Testis (tissue), 3 donors: Measurements from ENCODE around the gene GEMIN2. TPM values are rescaled to one million over a fixed set of nuclear protein-coding genes. Genes with fewer than 3 reads are reported as not detected.

ENCODE experiments used
- DNase-seq: peaks from one replicate; pipeline ENCODE4 v3.0.0-alpha.2; 2019
- H3K27ac ChIP-seq, 2 donors: fragments of 200-600 bp; sonication (generic); one replicate each; pipeline ENCODE4 v1.5.1; 2019
- H3K27me3 ChIP-seq: fragments of 200-600 bp; sonication (generic); one replicate; pipeline ENCODE4 v1.5.1; 2019
- H3K36me3 ChIP-seq: fragments of 200-600 bp; sonication (generic); one replicate; pipeline ENCODE4 v1.5.1; 2017; ENCODE audit warnings: low read depth; ENCODE audit errors: missing control alignments
- H3K4me1 ChIP-seq: fragments of 200-600 bp; sonication (generic); one replicate; pipeline ENCODE4 v1.5.1; 2019
- H3K4me3 ChIP-seq, 2 donors: fragments of 200-600 bp; sonication (generic); one replicate each; pipeline ENCODE4 v1.5.1; 2017 to 2019
- H3K9me3 ChIP-seq: fragments of 200-600 bp; sonication (generic); one replicate; pipeline ENCODE4 v1.5.1; 2017
- POLR2A ChIP-seq: fragments of 450-650 bp; IDR thresholded peaks from one replicate; pipeline ENCODE4 v1.6.1; 2017; ENCODE audit warnings: antibody characterized with exemption, mild to moderate bottlenecking, moderate library complexity
- WGBS, 2 donors: methylation state at CpG; one replicate each; pipeline ENCODE4 v1.1.5; 2018; 5-methylcytosine and 5-hydroxymethylcytosine counted together
- intact Hi-C: fragments of 100-400 bp; cut with DNase I; formaldehyde crosslinking; loops from one replicate; pipeline ENCODE4 v1.15.1; 2023; ENCODE audit warnings: low total_unique reads
- polyA plus RNA-seq: library from polyadenylated mRNA; stranded (reverse); fragments of 350-450 nt; fragmentation: Illumina TruSeq; extraction: RNeasy Lipid Tissue Mini Kit (QIAGEN cat#74804); gene quantifications from one replicate; pipeline ENCODE4 v1.2.3, GENCODE V29; 2014; ENCODE audit warnings: low read depth, low replicate concordance; ENCODE audit not compliant: insufficient read depth
- total RNA-seq, 2 donors: library from RNA; depleted of rRNA; stranded (reverse); fragments of >200 nt; gene quantifications; one replicate each; pipeline ENCODE4 v1.2.3, GENCODE V29; 2016
- TF ChIP-seq, protein P1 (sequence below), 3 experiments: fragments of 450-650 bp in 2 of 3; fragments of 200-600 bp in 1 of 3; sonication (generic) in 1 of 3; IDR thresholded peaks; one replicate each; pipeline ENCODE4 v1.5.1; 2016 to 2019; ENCODE audit warnings: antibody characterized with exemption in 3 of 3, mild to moderate bottlenecking in 2 of 3, moderate library complexity in 1 of 3

GEMIN2 gene
- total and polyA plus RNA-seq, 3 donors from 2014 or later: 23.1 to 36.7 (median 28.4) TPM

DNA sequence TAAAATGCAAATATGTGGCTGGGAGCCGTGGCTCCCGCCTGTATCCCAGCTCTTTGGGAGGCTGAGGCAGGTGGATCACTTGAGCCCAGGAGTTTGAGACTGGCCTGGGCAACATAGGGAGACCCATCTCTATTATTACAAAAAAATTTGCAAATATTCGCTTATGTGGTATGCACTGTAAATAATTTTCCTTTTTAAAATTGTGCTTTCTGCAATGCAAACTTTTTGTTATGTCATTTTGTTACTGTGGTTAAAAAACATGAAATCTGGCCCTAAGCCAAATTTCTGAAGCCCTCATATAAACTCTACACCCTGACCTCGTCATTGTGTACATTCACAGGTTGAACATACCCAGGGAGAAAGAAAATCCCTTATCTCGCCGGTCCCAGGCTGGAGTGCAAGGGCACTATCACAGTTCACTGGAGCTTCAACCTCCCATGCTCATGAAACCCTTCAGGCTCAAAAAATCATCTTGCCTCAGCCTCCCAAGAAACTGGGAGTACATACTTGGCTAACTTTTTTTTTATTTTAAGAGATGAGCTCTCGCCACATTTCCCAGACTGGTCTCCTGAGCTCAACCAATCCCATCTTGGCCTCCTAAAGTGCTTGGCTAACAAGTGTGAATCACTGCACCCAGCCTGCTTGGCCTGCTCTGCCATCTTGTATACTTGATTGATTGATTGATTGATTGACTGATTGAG lies 31.3 kb downstream of the GEMIN2 start:
- 80 to 82% methylated on average over 7 of the region's 7 CpGs for WGBS, 2 donors
- Histone ChIP-seq H3K27ac (no peak overlapping the region), H3K4me3 (no peak overlapping the region), H3K36me3 (no peaks in the 10 kb centered on the region), H3K27me3 (no peaks in the 10 kb centered on the region), H3K9me3 (no peaks in the 10 kb centered on the region), H3K4me1 (no peaks in the 10 kb centered on the region)
- intact Hi-C loops: no loop called here
- DNase-seq: no peak
- TF ChIP-seq, protein P1, sequence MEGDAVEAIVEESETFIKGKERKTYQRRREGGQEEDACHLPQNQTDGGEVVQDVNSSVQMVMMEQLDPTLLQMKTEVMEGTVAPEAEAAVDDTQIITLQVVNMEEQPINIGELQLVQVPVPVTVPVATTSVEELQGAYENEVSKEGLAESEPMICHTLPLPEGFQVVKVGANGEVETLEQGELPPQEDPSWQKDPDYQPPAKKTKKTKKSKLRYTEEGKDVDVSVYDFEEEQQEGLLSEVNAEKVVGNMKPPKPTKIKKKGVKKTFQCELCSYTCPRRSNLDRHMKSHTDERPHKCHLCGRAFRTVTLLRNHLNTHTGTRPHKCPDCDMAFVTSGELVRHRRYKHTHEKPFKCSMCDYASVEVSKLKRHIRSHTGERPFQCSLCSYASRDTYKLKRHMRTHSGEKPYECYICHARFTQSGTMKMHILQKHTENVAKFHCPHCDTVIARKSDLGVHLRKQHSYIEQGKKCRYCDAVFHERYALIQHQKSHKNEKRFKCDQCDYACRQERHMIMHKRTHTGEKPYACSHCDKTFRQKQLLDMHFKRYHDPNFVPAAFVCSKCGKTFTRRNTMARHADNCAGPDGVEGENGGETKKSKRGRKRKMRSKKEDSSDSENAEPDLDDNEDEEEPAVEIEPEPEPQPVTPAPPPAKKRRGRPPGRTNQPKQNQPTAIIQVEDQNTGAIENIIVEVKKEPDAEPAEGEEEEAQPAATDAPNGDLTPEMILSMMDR (IDR thresholded peaks at IDR 0.05): no peak
- no peak for TF ChIP-seq POLR2A

DNA sequence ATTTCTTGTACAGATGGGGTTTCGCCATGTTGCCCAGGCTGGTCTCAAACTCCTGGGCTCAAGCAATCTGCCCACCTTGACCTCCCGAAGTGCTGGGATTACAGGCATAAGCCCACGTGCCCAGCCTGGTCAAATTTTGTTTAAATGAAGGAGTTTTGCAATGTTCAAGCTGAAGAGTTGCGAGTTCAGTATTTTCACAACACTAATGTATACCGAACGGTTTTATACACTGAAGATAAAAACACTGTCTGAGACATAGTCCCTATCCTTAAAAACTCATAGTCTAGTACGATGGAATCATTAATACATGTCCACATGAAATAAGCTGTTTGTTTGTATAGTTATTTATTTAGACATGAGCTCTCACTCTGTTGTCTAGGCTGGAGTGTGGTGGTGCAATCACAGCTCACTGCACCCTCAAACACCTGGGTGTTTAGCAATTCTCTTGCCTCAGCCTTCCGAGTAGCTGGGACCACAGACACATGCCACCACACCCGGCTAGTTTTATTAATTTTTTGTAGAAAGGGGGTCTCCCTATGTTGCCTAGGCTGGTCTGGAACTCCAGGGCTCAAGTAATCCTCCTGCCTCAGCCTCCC lies 40.6 kb downstream of the GEMIN2 start:
- no peaks in the 10 kb centered on the region for H3K9me3 ChIP-seq
- H3K4me1 ChIP-seq: no peaks in the 10 kb centered on the region
- intact Hi-C loops: no loop called here
- H3K27ac ChIP-seq: no peak overlapping the region
- H3K36me3 ChIP-seq: no peaks in the 10 kb centered on the region
- no peak overlapping the region for H3K4me3 ChIP-seq
- 93 to 94% methylated on average over 9 of the region's 9 CpGs for WGBS, 2 donors
- no peak for TF ChIP-seq POLR2A
- TF ChIP-seq, protein P1 (IDR thresholded peaks at IDR 0.05): no peak
- no peaks in the 10 kb centered on the region for H3K27me3 ChIP-seq
- DNase-seq: no peak

GRCh38 chr14:39157491-39157890 lies 43.4 kb downstream of the GEMIN2 start:
- TF ChIP-seq, protein P1 (IDR thresholded peaks at IDR 0.05): no peak
- no peak for TF ChIP-seq POLR2A
- Histone ChIP-seq H3K36me3 (no peaks in the 10 kb centered on the region), H3K4me3 (no peak overlapping the region), H3K4me1 (no peaks in the 10 kb centered on the region), H3K9me3 (no peaks in the 10 kb centered on the region), H3K27ac (no peak overlapping the region), H3K27me3 (no peaks in the 10 kb centered on the region)
- intact Hi-C loops: no loop called here
- 93 to 94% methylated on average over 6 of the region's 6 CpGs for WGBS, 2 donors
- no peak for DNase-seq

DNA sequence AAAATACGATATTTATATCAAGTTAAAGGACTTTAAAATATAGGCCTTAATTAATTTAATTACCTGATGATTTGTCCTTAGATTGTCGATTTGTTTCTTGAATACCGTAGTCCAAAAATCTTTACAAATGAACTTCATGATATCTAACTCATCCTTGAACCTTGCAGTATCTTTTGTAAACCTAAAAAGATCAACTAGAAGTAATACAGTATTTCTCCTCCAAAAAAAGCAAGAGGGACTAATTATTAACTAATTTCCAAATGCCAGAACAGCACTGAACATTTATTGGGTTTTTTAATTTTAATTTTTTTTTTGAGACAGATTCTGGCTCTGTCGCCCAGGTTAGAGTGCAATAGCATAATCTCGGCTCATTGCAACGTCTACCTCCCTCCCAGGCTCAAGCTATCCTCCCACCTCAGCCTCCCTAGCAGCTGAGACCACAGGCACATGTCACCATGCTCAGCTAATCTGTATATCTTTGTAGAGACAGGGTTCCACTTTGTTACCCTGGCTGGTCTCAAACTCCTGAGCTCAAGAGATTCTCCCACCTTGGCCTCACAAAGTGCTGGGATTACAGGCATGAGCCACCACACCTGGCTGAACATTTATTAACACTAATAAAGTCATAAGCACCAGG lies 44.2 kb downstream of the GEMIN2 start:
- Histone ChIP-seq H3K27me3 (no peaks in the 10 kb centered on the region), H3K36me3 (no peaks in the 10 kb centered on the region), H3K9me3 (no peaks in the 10 kb centered on the region), H3K4me1 (no peaks in the 10 kb centered on the region), H3K4me3 (no peak overlapping the region), H3K27ac (no peak overlapping the region)
- TF ChIP-seq POLR2A: no peak
- TF ChIP-seq, protein P1 (IDR thresholded peaks at IDR 0.05): no peak
- DNase-seq: no peak
- intact Hi-C loops: no loop called here
- WGBS, 2 donors: 70 to 83% methylated on average over 6 of the region's 6 CpGs
